ENCODE data around the gene ZNF407.

Gene ZNF407

DNA sequence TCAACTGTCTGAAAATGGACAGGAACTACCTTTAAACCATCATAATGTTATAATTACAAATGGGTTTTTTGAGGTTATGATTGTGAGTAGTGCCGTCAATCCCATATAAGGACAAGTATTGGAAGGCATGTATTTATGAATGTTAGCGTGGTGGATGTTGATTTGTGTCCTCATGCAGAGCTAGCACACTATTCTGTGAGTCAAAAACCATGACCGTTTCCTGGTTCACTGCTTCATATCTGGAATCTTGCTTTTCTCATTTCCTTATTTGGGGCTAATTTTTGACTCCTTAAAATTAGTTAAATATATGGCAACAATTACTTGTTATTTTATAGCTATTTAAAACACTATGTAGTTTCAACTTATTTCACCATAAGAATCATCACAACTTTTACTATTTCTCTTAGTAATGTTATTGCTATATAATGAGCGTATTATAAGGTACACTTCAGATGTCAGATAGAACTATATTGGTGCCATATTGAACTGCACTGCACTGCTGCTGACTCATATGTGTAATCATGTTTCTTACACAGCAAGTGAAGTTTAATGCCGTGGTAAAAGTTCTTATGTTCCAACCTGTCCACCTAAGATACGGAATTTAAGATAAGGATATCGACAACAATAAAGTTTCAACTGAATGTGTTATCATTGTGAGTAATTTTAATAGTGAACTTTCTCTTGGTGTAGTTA, 418.5 kb downstream of the ZNF407 start:
- DNase-seq (ENCODE audit: low read depth) = no peak

- no peak for DNase-seq (ENCODE audit: low read depth)
Measured at GRCh38 chr18:75023473-75023872, 425.8 kb downstream of the ZNF407 start.

GRCh38 chr18:75024871-75025270, 427.2 kb downstream of the ZNF407 start:
- no peak for DNase-seq (ENCODE audit: low read depth)

DNA sequence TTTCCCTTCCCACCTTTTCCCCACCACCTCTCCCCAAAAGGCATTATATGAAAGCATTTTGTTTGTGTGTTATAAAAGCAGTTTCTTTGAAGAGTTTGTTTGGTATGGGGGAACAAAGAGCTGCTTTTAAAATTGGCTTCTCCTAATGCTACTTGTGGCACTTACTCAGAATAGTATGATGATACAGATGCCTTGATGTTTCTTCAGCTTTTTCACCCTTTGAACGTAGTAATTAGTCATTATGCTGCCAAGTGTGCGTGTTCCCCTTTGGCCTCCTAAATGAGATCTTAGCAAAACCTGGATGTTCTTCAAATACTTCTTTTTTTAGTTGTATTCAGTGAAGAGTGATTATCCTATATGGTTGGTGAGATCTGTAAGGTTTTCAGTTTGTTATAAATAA, 427.9 kb downstream of the ZNF407 start:
- DNase-seq (ENCODE audit: low read depth) = no peak

- no peak for DNase-seq (ENCODE audit: low read depth)
Measured at GRCh38 chr18:75029481-75029880, 431.8 kb downstream of the ZNF407 start.

DNA sequence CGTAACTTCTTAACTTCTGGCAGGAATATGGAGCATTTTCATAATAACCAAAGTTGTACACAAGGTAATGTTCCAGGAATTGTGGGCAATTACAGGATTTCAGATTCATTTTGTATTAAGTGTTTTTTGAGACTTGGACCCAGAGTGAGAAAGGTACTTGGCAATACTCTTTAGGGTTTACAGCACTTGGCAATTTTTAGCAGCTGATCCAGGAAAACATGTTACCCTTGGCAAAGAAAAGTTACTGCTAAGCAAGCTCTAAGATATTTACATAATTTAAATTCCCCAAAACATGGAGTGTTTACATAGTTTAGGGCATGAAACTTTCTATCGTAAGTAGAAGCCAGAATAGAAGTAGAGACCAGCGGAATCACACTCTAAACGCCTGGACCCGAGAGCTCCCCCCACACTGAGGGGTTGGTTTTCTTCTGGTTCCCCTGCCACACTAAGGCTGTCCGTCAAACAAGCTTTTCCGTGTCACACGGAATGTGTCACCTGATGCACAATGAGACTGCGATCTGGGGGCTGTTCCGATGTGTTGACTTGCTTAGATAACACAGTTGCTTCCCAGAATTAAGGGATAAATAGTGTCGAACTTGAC, 434.1 kb downstream of the ZNF407 start:
- no peak for DNase-seq (ENCODE audit: low read depth)

DNA sequence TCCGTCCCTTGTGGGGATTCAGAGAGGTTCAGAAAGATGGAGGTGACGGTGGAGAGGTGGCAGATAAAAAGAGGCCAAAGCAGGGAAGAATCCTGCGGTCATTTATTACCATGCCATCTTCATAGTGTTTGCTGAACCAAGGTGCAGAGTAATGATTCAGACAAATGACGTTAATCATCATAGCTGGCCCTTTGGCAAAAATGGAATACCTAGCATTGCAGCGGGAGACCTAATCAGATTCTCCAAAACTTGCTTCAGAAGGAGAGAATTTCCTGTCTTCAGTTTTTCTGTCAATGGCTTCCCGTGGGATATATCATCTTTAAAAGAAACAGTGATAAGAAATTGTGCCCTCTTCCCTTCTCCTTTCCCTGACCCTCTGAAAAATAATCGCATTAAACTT, 435.8 kb downstream of the ZNF407 start:
- DNase-seq (ENCODE audit: low read depth) = no peak

DNA sequence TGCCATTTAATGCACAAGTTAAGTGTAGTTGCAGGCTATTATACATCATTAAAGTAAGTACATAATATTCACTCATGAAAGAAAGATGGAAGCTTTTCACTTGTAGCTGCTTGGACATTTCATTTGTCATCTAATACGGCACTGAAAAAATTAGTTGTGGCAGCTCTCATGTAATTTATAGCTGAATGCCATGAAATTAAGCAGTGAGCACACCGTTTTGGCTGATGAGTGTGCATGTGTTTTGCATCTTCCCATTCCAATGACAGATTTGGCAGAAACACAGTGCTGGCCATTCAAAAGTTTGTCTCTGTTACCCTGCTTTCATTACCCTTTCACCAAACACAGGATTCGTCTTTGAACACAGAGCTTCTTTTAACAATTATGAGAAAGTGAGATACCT, 437.3 kb downstream of the ZNF407 start:
- DNase-seq (ENCODE audit: low read depth) = no peak

- no peak for DNase-seq (ENCODE audit: low read depth)
Measured at GRCh38 chr18:75035928-75036327, 438.3 kb downstream of the ZNF407 start.

- no peak for DNase-seq (ENCODE audit: low read depth)
Measured at GRCh38 chr18:75036917-75037688, 439.4 kb downstream of the ZNF407 start.

DNA sequence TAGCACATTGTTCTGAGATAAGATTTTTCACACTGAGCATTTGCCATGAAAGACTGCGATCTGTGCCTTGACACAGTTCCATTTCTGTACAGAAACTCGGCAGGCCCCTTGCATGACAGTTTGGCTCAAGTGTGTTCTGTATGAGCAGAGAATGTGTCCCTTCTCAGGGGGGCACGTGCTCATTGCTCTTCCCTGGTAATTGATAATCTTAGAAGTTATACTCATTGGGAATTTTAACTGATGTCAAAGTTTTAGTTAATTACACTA, 440.0 kb downstream of the ZNF407 start:
- DNase-seq (ENCODE audit: low read depth) = no peak

DNA sequence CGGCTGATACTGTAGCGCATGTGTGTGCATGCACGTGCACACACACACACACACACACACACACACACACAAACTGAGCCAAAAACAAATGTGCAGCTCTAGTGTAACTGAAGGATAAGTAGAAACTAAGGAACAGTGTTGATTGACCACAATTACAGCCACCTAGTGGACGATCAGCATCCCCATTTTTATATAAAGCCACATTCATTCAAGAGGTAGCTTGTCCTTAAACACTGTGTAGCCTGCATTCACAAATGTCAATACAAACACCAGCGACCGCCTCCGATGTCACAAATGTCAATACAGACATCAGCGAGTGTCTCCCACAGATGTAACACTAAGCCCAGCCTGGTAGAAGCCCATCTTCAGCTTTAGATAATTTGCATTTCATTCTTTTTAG, 443.9 kb downstream of the ZNF407 start:
- no peak for DNase-seq (ENCODE audit: low read depth)

GRCh38 chr18:75043478-75043877, 445.8 kb downstream of the ZNF407 start:
- no peak for DNase-seq (ENCODE audit: low read depth)

DNA sequence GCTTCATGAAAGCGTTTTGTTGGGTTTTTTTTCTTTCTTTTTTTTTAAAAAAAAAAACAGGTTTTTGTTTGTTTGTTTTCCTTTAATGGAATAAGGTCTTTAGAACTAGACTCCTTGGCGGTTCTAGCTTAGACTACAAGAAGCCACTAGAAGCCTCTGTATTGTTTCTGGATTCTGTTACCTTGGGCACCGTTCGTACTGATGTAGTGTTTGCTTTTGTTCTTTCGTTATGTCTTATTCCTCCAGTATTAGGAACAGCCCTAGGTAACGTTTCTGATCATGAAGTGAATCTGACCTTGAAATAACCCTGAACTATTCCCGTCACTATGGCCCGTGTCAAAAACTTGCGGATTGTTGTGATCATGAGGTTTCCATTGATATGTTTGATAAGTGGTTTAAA, 446.6 kb downstream of the ZNF407 start:
- no peak for DNase-seq (ENCODE audit: low read depth)

DNA sequence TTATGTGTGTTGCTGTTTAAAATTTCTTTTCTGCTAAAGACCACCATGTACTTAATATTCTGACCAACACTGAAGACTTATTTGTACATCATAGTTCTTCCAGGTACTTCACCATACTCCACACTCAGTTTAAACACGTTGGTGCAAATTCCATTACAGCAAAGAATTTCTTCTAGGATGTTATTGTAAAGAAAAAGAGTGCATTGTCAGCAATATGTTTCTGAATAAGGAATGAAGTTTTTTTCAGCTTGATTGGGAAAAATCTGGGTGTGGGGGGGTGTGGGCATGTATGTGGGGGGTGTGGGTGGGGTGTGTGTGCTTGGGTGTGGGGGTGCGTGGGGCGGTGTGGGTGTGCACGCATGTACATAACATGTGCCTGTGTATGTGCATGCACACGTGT, 447.1 kb downstream of the ZNF407 start:
- DNase-seq (ENCODE audit: low read depth) = no peak

DNA sequence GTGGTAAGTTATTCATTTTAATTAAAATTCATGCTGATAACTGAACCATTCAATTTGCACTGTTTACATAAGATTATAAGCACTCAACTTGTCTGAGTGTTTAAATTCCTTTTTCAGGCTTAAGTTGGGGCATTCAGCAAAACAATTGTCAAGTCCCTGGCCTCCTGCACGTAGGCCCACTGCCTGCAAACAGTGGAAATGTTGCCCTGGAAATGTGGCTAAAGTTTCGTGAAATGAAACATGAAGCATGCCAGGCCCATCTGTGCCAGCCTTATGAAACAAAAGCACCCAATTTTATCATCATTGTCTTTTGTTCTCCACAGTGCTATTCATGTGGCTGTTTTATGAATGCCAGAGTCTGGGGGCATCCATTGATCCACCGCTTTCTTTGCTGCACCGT, 447.6 kb downstream of the ZNF407 start:
- no peak for DNase-seq (ENCODE audit: low read depth)

GRCh38 chr18:75047240-75047961, 449.7 kb downstream of the ZNF407 start:
- no peak for DNase-seq (ENCODE audit: low read depth)

DNA sequence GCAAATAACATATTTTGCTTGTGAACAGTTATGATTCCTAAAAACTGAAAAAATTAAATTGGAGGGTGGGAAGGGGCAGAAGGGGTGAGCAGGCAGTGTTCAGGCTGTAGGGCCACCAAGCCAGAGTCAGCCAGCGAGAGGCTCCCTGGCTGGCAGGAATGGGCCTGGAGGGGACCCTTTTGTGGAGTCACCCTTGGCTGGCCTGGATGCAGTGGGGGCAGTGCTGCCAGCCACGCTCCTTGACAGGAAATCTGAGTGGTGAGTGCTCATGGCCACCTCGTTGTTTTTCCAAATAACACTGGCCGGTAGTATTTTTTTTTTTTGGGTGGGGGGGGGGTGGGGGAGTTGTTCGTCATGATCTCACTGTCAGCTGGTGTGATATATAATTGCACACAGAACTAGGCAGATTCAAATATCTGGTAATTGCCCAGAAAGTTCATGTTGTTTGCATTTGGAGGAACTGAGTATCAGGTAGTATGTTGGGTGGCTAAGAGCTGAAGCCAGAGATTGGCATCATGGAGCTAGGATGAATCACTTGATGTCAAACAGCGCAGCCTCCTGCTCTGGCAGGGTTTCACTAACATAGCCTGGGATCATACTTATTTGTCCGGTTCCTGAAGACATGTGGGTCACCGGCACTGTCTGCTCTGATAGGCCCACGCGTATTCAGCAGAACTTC, 451.2 kb downstream of the ZNF407 start:
- DNase-seq (ENCODE audit: low read depth) = no peak

DNA sequence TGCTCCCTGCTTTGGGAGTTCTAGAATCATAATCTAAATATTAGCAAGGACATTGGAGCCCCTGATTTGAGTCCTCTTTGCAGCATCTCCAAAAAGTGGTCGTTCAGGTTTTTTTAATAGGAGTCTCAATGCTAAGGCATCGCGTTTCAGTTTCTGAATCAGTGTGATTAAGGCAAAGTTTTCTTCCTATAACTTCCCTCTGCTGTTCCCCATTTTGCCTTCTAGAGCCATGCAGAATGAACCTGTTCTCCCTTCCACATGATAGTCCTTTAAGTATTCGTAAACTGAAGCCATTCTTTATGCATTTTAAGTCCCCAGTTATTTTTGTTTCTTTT, 451.8 kb downstream of the ZNF407 start:
- no peak for DNase-seq (ENCODE audit: low read depth)

DNA sequence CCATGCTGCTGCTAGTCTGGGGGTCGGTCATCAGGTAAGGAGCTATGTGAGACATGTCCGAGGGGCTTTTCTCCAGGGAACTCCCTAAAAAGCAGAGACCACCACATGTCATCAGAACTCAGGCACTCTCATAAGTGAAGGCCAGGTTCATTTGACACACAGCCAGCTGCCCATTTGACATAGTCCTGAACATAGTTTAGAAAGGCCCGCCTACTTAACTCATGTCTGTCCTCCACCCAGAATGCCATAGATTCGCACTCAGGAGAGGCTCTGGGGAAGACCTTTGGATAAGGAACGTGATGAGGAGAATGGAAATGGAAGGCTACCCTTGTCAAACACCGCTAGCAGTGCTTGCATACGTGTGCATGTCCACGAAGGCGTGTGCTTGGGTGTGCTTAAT, 454.1 kb downstream of the ZNF407 start:
- no peak for DNase-seq (ENCODE audit: low read depth)

DNA sequence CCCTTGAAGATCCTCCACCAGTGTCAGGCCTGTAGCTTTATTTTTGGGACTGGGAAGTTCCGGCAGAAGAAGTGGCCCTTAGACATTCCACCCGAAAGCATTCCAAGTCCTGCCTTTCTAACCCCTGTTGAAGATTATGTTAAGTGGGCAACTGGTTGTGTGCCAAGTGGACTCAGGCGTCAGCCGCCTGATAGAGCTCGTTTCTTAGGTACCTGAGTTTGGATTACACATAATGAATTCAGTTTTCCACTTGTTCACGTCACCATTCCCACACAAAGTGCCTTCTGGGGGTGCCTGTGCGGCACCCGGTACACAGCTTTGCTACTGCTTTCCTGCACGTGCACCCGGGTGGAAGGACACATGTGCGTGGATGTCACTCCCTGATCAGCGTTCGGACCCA, 454.8 kb downstream of the ZNF407 start:
- DNase-seq (ENCODE audit: low read depth) = no peak

DNA sequence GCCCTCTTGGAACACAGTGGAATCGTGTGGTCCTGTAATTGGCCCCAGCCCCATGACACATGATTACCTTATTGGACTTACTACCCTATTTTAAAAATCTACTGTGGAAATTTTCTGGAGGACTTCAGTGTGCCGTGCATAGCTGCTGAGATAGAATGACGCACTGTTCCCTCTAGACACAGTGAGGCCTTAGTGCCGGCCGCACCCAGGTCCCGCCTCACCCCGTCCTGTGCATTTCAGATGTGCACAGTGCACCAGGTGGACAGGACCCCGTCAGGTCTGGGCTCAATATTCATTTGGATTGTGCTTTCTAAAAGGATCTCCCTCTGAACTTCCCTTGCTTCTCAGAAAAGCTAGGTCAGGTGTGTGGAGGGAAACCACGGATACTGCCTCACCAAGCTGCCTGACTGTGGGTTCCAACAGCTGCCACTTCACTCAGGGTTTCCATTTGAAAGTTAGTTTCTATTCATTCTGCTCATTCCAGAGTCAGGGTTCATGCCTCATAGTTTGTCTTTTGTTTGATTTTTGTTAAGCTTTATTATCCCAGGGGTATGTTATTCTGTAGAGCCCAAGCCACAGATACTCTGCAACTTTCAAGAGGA, 455.5 kb downstream of the ZNF407 start:
- DNase-seq (ENCODE audit: low read depth) = no peak
